Adrenal gland (tissue), 5 donors: ENCODE measurements around the gene SMURF1.

Experiments
- CTCF ChIP-seq, 6 experiments: fragments of 450-650 bp in 4 of 6; fragments of 200-600 bp in 2 of 6; sonication (generic) in 1 of 6; IDR thresholded peaks; 1 replicate in 5 of 6; 2 replicates in 1 of 6; pipeline versions ENCODE4 v1.5.1 to v1.8.0; 2016 to 2021; ENCODE audit warnings: antibody characterized with exemption in 6 of 6, mild to moderate bottlenecking in 2 of 6, moderate library complexity in 1 of 6
- POLR2A ChIP-seq, 2 donors: fragments of 450-650 bp; IDR thresholded peaks; one replicate each; pipeline ENCODE4 v1.6.1; 2017; ENCODE audit warnings: antibody characterized with exemption in 2 of 2, mild to moderate bottlenecking in 2 of 2, moderate library complexity in 1 of 2
- donor health status: DM: no; HTN: no; CAD: no.

GRCh38 chr7:99030951-99031350 lies 113.0 kb downstream of the SMURF1 start:
- TF ChIP-seq POLR2A (IDR thresholded peaks at IDR 0.05) (no peak), CTCF (IDR thresholded peaks at IDR 0.05) (no peak)
